Activated T-cell treated with anti-CD3 and anti-CD28 coated beads for 4 hours (primary cell): ENCODE results near the gene AP2A2.

Experiments used
- DNase-seq: peaks from one replicate; pipeline ENCODE4 v3.0.0-alpha.2; 2020

AP2A2 gene

GRCh38 chr11:1017269-1018005, 91.8 kb downstream of the AP2A2 start:
- DNase-seq = no peak

GRCh38 chr11:1018091-1018490, 92.4 kb downstream of the AP2A2 start:
- DNase-seq = no peak

- no peak for DNase-seq
Measured at GRCh38 chr11:1019321-1019910, 93.7 kb downstream of the AP2A2 start.

GRCh38 chr11:1020211-1020905, 94.7 kb downstream of the AP2A2 start:
- DNase-seq = no peak

GRCh38 chr11:1022411-1022810, 96.7 kb downstream of the AP2A2 start:
- DNase-seq = no peak

- no peak for DNase-seq
Measured at GRCh38 chr11:1022908-1023810, 97.5 kb downstream of the AP2A2 start.

GRCh38 chr11:1023811-1024596, 98.3 kb downstream of the AP2A2 start:
- no peak for DNase-seq

GRCh38 chr11:1024597-1025409, 99.1 kb downstream of the AP2A2 start:
- DNase-seq = no peak

GRCh38 chr11:1025410-1026162, 99.9 kb downstream of the AP2A2 start:
- no peak for DNase-seq

GRCh38 chr11:1026163-1026450, 100.4 kb downstream of the AP2A2 start:
- DNase-seq = no peak

- DNase-seq = no peak
Measured at GRCh38 chr11:1026641-1027482, 101.2 kb downstream of the AP2A2 start.

GRCh38 chr11:1027483-1028290, 102.0 kb downstream of the AP2A2 start:
- no peak for DNase-seq

- DNase-seq = no peak
Measured at GRCh38 chr11:1028291-1028540, 102.5 kb downstream of the AP2A2 start.

- no peak for DNase-seq
Measured at GRCh38 chr11:1028616-1029015, 102.9 kb downstream of the AP2A2 start.

- DNase-seq = no peak
Measured at GRCh38 chr11:1029051-1029450, 103.4 kb downstream of the AP2A2 start.

GRCh38 chr11:1029654-1030053, 104.0 kb downstream of the AP2A2 start:
- no peak for DNase-seq

- no peak for DNase-seq
Measured at GRCh38 chr11:1030086-1030485, 104.4 kb downstream of the AP2A2 start.

GRCh38 chr11:1030556-1030955, 104.9 kb downstream of the AP2A2 start:
- no peak for DNase-seq
